Uterus (tissue), 2 donors: Measurements from ENCODE around the gene MTX3.

ENCODE experiments used
- CTCF ChIP-seq, 4 experiments: fragments of 200-600 bp in 2 of 4; fragments of 450-650 bp in 2 of 4; sonication (generic) in 2 of 4; IDR thresholded peaks; one replicate each; pipeline ENCODE4 v1.5.1; 2016 to 2019; ENCODE audit warnings: antibody characterized with exemption in 4 of 4, mild to moderate bottlenecking in 2 of 4, moderate library complexity in 1 of 4
- POLR2A ChIP-seq, 2 donors: fragments of 450-650 bp; IDR thresholded peaks; one replicate each; pipeline ENCODE4 v1.6.1; 2016; ENCODE audit warnings: antibody characterized with exemption in 2 of 2, mild to moderate bottlenecking in 1 of 2, moderate library complexity in 1 of 2

GRCh38 chr5:80026841-80027240 lies 35.8 kb upstream of the MTX3 start:
- TF ChIP-seq CTCF (IDR thresholded peaks at IDR 0.05) (no peak), POLR2A (IDR thresholded peaks at IDR 0.05) (no peak)
